ENCODE measurements around the gene NUPR1.

DNA sequence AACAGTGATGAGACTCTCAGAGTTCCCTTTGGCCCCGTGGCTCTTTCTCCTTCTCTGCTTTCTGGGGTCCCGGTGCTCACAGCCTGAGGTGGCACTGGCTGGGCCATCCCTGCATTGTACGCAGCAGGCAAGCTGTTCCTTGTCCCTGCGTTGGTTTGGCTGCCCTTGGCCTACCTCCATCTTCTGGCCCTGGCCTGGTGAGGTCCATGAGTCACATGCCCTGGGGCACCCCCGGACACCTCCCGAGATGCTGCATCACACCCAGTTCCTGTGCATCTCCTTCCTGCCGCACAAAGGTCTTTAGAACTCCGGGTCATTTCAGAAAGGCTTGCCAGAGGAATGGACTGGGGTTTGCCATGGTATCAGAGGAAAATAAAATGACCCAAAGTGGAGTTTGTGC is 48.6 kb upstream of the NUPR1 start:
- TF ChIP-seq ZFX (IDR thresholded peaks at IDR 0.05; ENCODE audit: borderline replicate concordance) (no peak), CTCF (IDR thresholded peaks at IDR 0.05) (no peak)
